ENCODE data around the gene USP13. TPM values are rescaled to one million over a fixed set of nuclear protein-coding genes. Genes with fewer than 3 reads are reported as not detected.
"Not testable (repeated sequence)": the region's sequence is repeated elsewhere in the genome, so short reads cannot be mapped to it uniquely, and the experiment has no call there.

The USP13 gene
- total RNA-seq, 1 experiment from 2014 or later = 14.2 TPM

- no peaks in the 10 kb centered on the region for H3K27me3 ChIP-seq (replicated peaks)
- H3K4me3 ChIP-seq = no peak overlapping the region
- no peaks in the 10 kb centered on the region; the same call in 1 of the 2 replicates for H3K4me1 ChIP-seq (replicated peaks)
- no peak overlapping the region for H3K27ac ChIP-seq
- DNase-seq (ENCODE audit: low read depth in 1 of 2, low spot score in 2 of 2) = no peak
- H3K36me3 ChIP-seq = 0 out of 2 replicates have a peak, but pooled peaks cover 3% of the 10 kb centered on the region
- no peaks in the 10 kb centered on the region for H3K9me3 ChIP-seq (replicated peaks)
Observed at GRCh38 chr3:179670311-179670710, 17.5 kb downstream of the USP13 start.

- no peak overlapping the region for H3K4me3 ChIP-seq
- H3K27me3 ChIP-seq (replicated peaks) = no peaks in the 10 kb centered on the region
- no peaks in the 10 kb centered on the region for H3K9me3 ChIP-seq (replicated peaks)
- DNase-seq (ENCODE audit: low read depth in 1 of 2, low spot score in 2 of 2) = no peak
- no peak overlapping the region for H3K27ac ChIP-seq
- no peaks in the 10 kb centered on the region; the same call in 1 of the 2 replicates for H3K4me1 ChIP-seq (replicated peaks)
- 0 out of 2 replicates have a peak, but pooled peaks cover 3% of the 10 kb centered on the region for H3K36me3 ChIP-seq
Observed at GRCh38 chr3:179671309-179671708, 18.5 kb downstream of the USP13 start.

DNA sequence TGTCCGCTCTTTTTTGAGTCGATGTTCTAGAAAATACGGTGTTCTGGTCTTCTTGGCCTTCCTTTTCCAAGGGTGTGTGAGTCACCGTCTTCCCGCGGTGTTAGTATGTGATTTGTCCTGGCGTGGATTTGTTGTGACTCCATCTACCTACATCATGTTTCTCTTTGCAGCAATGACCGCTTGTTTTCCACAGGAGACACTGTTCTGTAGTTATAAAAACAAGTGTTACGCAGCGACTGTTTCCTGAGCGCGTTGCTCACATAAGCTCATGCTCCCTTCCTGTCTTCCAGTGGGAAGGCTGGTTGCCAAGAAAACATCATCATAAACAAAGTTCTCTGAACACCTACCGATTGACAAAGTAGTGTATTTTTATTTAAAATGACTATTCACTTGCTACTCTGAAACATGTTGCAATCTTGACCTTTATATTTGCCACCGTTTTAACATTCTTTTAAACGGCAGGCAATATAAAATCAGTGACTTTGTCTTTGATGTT lies 19.0 kb downstream of the USP13 start:
- H3K27me3 ChIP-seq (replicated peaks) = no peaks in the 10 kb centered on the region
- no peak overlapping the region for H3K4me3 ChIP-seq
- no peaks in the 10 kb centered on the region for H3K9me3 ChIP-seq (replicated peaks)
- no peak for DNase-seq (ENCODE audit: low read depth in 1 of 2, low spot score in 2 of 2)
- 0 out of 2 replicates have a peak, but pooled peaks cover 3% of the 10 kb centered on the region for H3K36me3 ChIP-seq
- no peaks in the 10 kb centered on the region; the same call in 1 of the 2 replicates for H3K4me1 ChIP-seq (replicated peaks)
- H3K27ac ChIP-seq = no peak overlapping the region

DNA sequence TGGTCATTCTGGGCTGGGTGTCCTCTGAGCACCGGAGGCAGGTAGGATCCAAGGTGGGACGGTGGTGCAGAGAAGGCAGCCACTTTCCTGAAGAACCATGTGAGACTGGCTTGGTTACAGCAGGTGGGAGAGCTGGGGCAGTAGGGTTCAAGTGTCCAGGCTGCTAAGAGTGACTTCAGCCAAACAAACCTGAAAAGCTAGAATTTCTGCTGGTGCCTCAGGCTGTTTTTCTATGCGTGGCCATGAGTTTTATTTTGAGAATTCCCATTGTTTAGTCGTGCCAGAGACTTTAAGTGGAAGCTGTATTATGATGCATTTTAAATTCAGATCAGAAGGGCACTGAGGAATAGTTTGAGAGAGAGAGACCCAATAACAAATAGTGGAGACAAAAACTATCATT lies 20.1 kb downstream of the USP13 start:
- 0 out of 2 replicates have a peak, but pooled peaks cover 3% of the 10 kb centered on the region for H3K36me3 ChIP-seq
- H3K9me3 ChIP-seq (replicated peaks) = no peaks in the 10 kb centered on the region
- H3K4me3 ChIP-seq = no peak overlapping the region
- H3K27me3 ChIP-seq (replicated peaks) = no peaks in the 10 kb centered on the region
- no peak for DNase-seq (ENCODE audit: low read depth in 1 of 2, low spot score in 2 of 2)
- H3K4me1 ChIP-seq (replicated peaks) = no peaks in the 10 kb centered on the region; the same call in 1 of the 2 replicates
- no peak overlapping the region for H3K27ac ChIP-seq

DNA sequence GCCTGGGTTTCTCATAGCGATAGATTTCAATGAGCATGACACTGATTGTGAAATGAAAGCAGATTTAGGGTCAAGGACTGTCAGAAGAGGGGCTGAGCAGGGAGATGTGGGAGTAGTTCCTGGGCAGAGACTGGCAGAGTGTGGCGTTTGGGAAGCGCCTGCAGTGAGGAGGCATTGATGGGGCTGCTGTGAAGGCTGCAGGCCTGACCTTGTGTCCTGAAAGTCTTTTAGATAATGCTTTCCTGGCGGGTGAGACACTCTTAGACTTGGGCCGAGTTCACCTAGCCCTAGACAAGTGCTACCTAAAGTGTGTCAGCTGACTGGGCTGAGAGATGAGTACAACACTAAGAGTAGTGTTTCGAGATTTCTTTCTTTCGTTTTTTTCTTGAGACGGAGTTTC lies 20.7 kb downstream of the USP13 start:
- Histone ChIP-seq H3K27ac (no peak overlapping the region), H3K36me3 (0 out of 2 replicates have a peak, but pooled peaks cover 3% of the 10 kb centered on the region), H3K27me3 (replicated peaks) (no peaks in the 10 kb centered on the region), H3K4me3 (no peak overlapping the region), H3K9me3 (replicated peaks) (no peaks in the 10 kb centered on the region), H3K4me1 (replicated peaks) (no peaks in the 10 kb centered on the region; the same call in 1 of the 2 replicates)
- no peak for DNase-seq (ENCODE audit: low read depth in 1 of 2, low spot score in 2 of 2)

DNA sequence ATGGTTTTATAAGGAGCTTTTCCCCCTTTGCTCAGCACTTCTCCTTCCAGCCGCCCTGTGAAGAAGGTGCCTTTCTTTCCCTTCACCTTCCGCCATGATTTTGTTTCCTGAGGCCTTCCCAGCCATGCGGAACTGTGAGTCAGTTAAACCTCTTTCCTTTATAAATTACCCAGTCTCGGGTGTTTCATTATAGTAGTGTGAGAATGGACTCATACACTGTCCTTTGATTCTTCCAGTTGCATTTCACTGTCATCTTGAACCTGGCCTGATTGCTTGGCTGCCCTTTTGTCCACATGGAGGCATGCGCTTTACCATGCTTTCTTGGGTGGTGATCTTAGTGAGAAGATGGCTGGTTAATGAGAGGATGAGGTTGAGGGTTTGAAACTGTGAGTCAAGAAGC lies 23.2 kb downstream of the USP13 start:
- Histone ChIP-seq H3K27me3 (replicated peaks) (no peaks in the 10 kb centered on the region), H3K4me3 (no peak overlapping the region), H3K4me1 (replicated peaks) (peaks cover 11% of the 10 kb centered on the region), H3K27ac (no peak overlapping the region), H3K36me3 (0 out of 2 replicates have a peak, but pooled peaks cover 3% of the 10 kb centered on the region), H3K9me3 (replicated peaks) (no peaks in the 10 kb centered on the region)
- DNase-seq (ENCODE audit: low read depth in 1 of 2, low spot score in 2 of 2) = no peak

DNA sequence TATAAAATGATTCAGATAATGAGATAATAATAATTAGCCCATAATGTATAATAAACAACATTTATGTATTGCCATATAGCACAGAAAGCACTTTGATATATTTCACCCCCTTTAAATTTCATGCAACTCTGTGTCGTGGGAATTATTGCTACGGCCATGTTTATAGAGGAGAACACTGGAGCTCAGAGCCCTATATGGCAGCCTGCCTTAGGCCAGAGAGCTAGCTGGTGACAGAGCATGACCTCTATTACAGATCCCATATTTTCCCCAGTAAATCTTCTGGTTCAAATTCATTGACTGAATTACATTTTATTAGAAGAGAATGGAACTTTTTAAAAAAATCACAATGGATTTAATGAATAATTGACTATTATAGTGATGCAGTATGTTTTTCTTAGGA lies 25.0 kb downstream of the USP13 start:
- H3K4me1 ChIP-seq (replicated peaks) = peaks cover 23% of the 10 kb centered on the region
- DNase-seq (ENCODE audit: low read depth in 1 of 2, low spot score in 2 of 2) = no peak
- H3K27me3 ChIP-seq (replicated peaks) = no peaks in the 10 kb centered on the region
- H3K27ac ChIP-seq = no peak overlapping the region
- no peaks in the 10 kb centered on the region for H3K36me3 ChIP-seq
- H3K4me3 ChIP-seq = no peak overlapping the region
- H3K9me3 ChIP-seq (replicated peaks) = no peaks in the 10 kb centered on the region

DNA sequence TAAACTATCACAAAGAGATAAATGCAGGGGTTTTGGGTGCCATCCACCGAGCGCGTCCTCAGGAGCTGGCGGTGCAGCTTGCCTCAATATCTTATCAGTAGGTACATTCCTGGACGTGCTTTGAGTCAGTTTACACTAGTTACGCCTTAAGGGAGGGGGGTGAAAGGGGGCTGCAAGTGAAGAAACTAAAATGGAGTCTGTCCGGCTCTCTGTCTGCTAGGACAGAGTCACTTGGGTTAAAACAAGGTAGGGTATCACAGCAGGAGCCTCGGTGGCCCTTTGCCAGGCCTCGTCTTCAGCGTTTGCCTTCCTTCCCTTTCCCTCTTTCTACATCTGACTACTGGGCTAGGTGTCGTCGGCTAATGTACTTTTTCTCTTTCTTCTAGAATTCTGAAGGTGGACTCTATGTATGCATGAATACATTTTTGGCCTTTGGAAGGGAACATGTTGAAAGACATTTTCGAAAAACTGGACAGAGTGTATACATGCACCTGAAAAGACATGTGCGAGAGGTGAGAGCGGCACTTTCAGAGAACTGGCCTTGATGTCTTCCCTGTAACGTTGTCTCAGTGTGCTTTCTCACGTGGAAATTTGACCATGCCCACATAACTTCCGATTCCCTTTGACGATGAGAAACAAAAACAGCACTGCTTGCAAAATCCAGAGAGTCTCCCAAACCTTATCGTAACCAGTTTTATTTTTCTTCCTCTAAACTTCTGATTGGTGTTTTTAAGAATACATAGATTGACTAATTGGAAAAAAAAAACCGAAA lies 28.8 kb downstream of the USP13 start:
- no peak overlapping the region for H3K4me3 ChIP-seq
- peak in 1 of 2 experiments; percentile 16 for DNase-seq (ENCODE audit: low read depth in 1 of 2, low spot score in 2 of 2)
- peak overlapping the region; percentile 66; the same call in 1 of the 2 replicates for H3K27ac ChIP-seq
- H3K9me3 ChIP-seq (replicated peaks) = no peaks in the 10 kb centered on the region
- peaks cover 31% of the 10 kb centered on the region for H3K4me1 ChIP-seq (replicated peaks)
- H3K36me3 ChIP-seq = peaks cover 13% of the 10 kb centered on the region
- H3K27me3 ChIP-seq (replicated peaks) = no peaks in the 10 kb centered on the region

GRCh38 chr3:179682426-179683080 lies 29.7 kb downstream of the USP13 start:
- peaks cover 15% of the 10 kb centered on the region for H3K36me3 ChIP-seq
- DNase-seq (ENCODE audit: low read depth in 1 of 2, low spot score in 2 of 2) = no peak
- H3K9me3 ChIP-seq (replicated peaks) = no peaks in the 10 kb centered on the region
- H3K27ac ChIP-seq = no peak overlapping the region
- peaks cover 31% of the 10 kb centered on the region for H3K4me1 ChIP-seq (replicated peaks)
- H3K27me3 ChIP-seq (replicated peaks) = no peaks in the 10 kb centered on the region
- H3K4me3 ChIP-seq = no peak overlapping the region

DNA sequence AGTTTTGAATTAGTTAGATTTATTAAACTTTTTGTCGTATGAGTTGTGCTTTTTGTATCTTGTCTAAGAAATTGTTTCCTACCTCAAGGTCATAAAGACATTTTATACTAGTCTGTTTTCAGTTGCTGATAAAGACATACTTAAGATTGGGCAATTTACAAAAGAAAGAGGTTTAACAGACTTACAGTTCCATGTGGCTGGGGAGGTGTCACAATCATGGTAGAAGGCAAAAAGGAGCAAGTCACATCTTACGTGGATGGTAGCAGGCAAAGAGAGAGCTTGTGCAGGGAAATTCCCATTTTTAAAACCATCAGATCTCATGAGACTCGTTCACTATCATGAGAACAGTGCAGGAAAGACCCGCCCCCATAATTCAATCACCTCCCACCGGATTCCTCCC lies 30.4 kb downstream of the USP13 start:
- not testable (repeated sequence) for H3K27me3 ChIP-seq (replicated peaks); H3K27ac ChIP-seq; H3K4me3 ChIP-seq; H3K9me3 ChIP-seq (replicated peaks); DNase-seq (ENCODE audit: low read depth in 1 of 2, low spot score in 2 of 2)
- H3K4me1 ChIP-seq (replicated peaks) = peaks cover 34% of the 10 kb centered on the region
- H3K36me3 ChIP-seq = peaks cover 17% of the 10 kb centered on the region

- no peaks in the 10 kb centered on the region for H3K9me3 ChIP-seq (replicated peaks)
Observed at GRCh38 chr3:179687967-179688535, 35.2 kb downstream of the USP13 start.

DNA sequence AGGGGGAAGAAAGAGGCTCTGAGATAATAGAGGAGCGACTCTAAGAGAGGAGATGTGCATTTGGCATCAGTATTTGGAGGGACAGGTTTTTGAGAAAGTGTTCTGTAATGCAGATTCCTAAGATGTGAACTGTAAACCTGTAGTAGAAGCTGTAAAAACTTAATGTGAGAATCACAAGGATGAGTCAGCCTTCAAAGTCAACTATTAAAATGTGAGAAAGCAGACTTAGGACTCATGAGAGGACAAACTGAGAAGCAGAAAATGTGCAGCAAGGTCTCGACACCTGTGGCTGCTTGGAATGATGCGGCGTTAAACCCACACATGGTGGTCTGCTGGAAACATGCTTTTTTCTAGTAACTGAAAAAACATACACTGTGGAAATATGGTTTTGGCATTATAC lies 36.0 kb downstream of the USP13 start:
- no peak for DNase-seq (ENCODE audit: low read depth in 1 of 2, low spot score in 2 of 2)
- H3K4me3 ChIP-seq = no peak overlapping the region
- H3K9me3 ChIP-seq (replicated peaks) = no peaks in the 10 kb centered on the region
- no peak overlapping the region for H3K27ac ChIP-seq
- no peaks in the 10 kb centered on the region for H3K27me3 ChIP-seq (replicated peaks)
- H3K4me1 ChIP-seq (replicated peaks) = peaks cover 12% of the 10 kb centered on the region
- peaks cover 25% of the 10 kb centered on the region for H3K36me3 ChIP-seq

More at GRCh38 chr3:179687967-179688535, 35.2 kb downstream of the USP13 start:
- DNase-seq (ENCODE audit: low read depth in 1 of 2, low spot score in 2 of 2) = no peak
- Histone ChIP-seq H3K36me3 (peaks cover 25% of the 10 kb centered on the region), H3K4me1 (replicated peaks) (peaks cover 15% of the 10 kb centered on the region), H3K27me3 (replicated peaks) (no peaks in the 10 kb centered on the region), H3K27ac (no peak overlapping the region), H3K4me3 (no peak overlapping the region)

DNA sequence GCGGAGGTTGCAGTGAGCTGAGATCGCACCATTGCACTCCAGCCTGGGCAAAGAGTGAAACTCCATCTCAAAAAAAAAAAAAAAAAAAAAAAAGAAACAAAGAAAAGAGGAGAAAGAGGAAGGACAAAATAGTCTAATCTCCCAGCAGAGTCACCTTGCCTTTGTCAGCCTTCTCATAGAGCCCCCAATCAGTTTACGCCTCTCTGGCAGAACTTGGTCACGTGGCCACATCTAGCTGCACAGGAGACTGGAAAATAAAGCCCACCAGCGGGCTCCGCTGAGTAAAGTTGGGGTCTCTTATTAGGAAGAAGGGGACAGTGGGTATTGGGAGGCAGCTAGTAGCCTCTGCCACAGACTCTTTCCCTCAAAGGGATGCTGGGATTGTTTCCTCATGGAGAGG lies 41.9 kb downstream of the USP13 start:
- DNase-seq (ENCODE audit: low read depth in 1 of 2, low spot score in 2 of 2) = no peak
- Histone ChIP-seq H3K27me3 (replicated peaks) (no peaks in the 10 kb centered on the region), H3K27ac (no peak overlapping the region), H3K9me3 (replicated peaks) (no peaks in the 10 kb centered on the region), H3K4me1 (replicated peaks) (no peaks in the 10 kb centered on the region), H3K4me3 (no peak overlapping the region), H3K36me3 (peaks cover 8% of the 10 kb centered on the region; the same call in 1 of the 2 replicates)

Measured in SJSA1 (cell line).